Tibial artery (tissue), 4 donors: ENCODE measurements around the gene RNF146.
"Not testable (repeated sequence)": the region's sequence is repeated elsewhere in the genome, so short reads cannot be mapped to it uniquely, and the experiment has no call there.

Experiments
- DNase-seq, 2 donors: peaks; one replicate each; pipeline ENCODE4 v3.0.0-alpha.2; 2019
- H3K27ac ChIP-seq, 2 donors: fragments of 200-600 bp; sonication (generic) in 1 of 2; 1 replicate in 1 of 2; 2 replicates in 1 of 2; pipeline ENCODE4 v1.5.1; 2018 to 2019; ENCODE audit warnings: mild to moderate bottlenecking in 1 of 2
- H3K27me3 ChIP-seq, 2 donors: fragments of 200-600 bp; sonication (generic) in 1 of 2; one replicate each; pipeline versions ENCODE4 v1.5.1 to v1.6.0; 2016 to 2019
- H3K36me3 ChIP-seq, 3 donors: fragments of 200-600 bp; sonication (generic) in 2 of 3; one replicate each; pipeline ENCODE4 v1.5.1; 2016 to 2019; ENCODE audit warnings: mild to moderate bottlenecking in 2 of 3
- H3K4me1 ChIP-seq, 4 donors: fragments of 200-600 bp; sonication (generic) in 2 of 4; 1 replicate in 3 of 4; 2 replicates in 1 of 4; pipeline ENCODE4 v1.5.1; 2016 to 2019
- H3K4me3 ChIP-seq, 2 donors: fragments of 200-600 bp; sonication (generic) in 1 of 2; 1 replicate in 1 of 2; 2 replicates in 1 of 2; pipeline ENCODE4 v1.5.1; 2018 to 2019; ENCODE audit warnings: mild to moderate bottlenecking in 2 of 2
- H3K9me3 ChIP-seq, 3 donors: fragments of 200-600 bp; sonication (generic) in 1 of 3; one replicate each; pipeline ENCODE4 v1.5.1; 2016 to 2019
- intact Hi-C: fragments of 100-400 bp; cut with DNase I; formaldehyde crosslinking; loops from one replicate; pipeline ENCODE4 v1.15.0; 2023; ENCODE audit warnings: low total_unique reads
- TF ChIP-seq, protein P1 (sequence below), 2 experiments: fragments of 200-600 bp in 1 of 2; fragments of 450-650 bp in 1 of 2; IDR thresholded peaks; one replicate each; pipeline ENCODE4 v1.5.1; 2017 to 2019; ENCODE audit warnings: antibody characterized with exemption in 2 of 2, mild to moderate bottlenecking in 1 of 2, moderate library complexity in 1 of 2

The RNF146 gene

DNA sequence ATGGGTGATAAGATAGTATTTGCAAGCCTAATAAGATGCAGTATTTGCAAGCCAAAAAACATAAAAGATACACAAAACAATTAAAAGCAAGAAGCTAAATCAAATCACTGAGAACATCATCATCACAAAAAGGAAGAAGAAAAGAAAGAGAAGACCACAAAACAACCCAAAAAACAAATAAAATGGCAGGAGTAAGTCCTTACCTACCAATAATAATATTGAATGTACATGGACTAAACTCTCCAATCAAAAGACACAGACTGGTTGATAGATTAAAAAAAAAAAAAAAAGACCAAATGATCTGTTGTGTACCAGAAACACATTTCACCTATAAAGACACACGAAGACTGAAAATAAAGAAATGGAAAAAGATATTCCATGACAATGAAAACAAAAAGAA, 39.1 kb downstream of the RNF146 start:
- DNase-seq, result no peak
- peaks cover 0 to 16% (median 0%) of the 10 kb centered on the region in 3 donors for H3K9me3 ChIP-seq
- TF ChIP-seq, protein P1, sequence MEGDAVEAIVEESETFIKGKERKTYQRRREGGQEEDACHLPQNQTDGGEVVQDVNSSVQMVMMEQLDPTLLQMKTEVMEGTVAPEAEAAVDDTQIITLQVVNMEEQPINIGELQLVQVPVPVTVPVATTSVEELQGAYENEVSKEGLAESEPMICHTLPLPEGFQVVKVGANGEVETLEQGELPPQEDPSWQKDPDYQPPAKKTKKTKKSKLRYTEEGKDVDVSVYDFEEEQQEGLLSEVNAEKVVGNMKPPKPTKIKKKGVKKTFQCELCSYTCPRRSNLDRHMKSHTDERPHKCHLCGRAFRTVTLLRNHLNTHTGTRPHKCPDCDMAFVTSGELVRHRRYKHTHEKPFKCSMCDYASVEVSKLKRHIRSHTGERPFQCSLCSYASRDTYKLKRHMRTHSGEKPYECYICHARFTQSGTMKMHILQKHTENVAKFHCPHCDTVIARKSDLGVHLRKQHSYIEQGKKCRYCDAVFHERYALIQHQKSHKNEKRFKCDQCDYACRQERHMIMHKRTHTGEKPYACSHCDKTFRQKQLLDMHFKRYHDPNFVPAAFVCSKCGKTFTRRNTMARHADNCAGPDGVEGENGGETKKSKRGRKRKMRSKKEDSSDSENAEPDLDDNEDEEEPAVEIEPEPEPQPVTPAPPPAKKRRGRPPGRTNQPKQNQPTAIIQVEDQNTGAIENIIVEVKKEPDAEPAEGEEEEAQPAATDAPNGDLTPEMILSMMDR (IDR thresholded peaks at IDR 0.05), result no peak
- H3K4me3 ChIP-seq, result no peak overlapping the region
- H3K27ac ChIP-seq, result no peak overlapping the region
- no peaks in the 10 kb centered on the region for H3K27me3 ChIP-seq
- peaks cover 0 to 12% (median 2%) of the 10 kb centered on the region in 4 donors for H3K4me1 ChIP-seq
- intact Hi-C loops, result no loop called here
- H3K36me3 ChIP-seq, result peaks cover 0 to 11% (median 4%) of the 10 kb centered on the region in 3 donors

DNA sequence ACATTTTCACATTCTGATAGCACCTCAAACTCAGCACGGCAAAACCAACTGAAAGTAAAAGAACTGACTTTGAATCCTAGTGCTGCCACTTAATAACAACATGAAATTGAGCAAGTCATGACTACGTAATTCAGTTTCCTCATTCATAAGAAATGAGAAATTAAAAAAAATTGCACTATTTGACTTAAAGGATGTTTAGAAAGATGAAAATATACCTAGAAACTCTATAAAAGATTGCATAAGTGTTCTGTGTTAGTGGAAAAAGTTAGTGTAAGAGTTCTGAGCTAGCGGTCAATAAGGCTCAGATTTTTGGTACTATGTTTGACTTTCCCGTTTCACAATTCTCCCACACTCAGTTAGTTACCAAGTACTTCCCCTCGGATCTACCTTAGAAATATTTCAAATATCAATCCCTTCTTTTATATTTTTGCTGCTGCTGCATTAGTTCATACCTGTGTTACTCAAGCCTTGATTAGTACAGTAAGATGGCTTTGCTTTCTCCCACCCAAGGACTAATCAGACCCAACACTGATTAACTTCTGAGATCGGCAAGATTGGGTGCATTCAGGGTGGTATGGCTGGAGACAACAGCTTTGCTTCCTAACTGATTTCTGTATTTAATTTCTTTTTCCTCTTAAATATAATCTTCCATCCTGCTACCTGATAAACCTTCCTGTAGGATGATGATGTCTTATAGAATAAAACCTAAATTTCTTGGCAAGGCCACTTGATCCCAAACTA, 50.9 kb downstream of the RNF146 start:
- Histone ChIP-seq H3K36me3 (peaks cover 0 to 22% (median 0%) of the 10 kb centered on the region in 3 donors), H3K27me3 (no peaks in the 10 kb centered on the region), H3K27ac (no peak overlapping the region), H3K4me1 (peaks cover 0 to 3% (median 0%) of the 10 kb centered on the region in 4 donors), H3K4me3 (no peak overlapping the region), H3K9me3 (no peaks in the 10 kb centered on the region)
- TF ChIP-seq, protein P1 (IDR thresholded peaks at IDR 0.05), result no peak
- intact Hi-C loops, result no loop called here
- DNase-seq, result no peak

DNA sequence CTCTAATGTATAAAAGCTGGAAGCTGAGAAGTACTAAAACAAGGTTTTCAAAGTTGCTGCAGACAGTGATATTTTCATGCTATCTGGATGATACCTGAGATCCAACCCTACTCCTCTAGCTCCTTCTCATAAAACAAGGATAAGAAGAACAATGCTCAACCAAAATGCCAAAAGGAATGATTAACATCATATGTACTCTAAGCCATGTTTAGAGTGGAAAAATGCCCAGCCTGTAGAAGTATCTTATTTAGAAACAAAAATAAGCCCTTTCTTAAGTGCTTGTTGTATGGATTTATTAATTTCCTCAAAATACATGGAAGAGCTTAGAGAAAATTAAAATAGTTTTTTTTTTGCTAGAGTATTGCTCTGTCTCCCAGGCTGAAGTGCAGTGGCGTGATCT, 53.0 kb downstream of the RNF146 start:
- DNase-seq, result no peak
- H3K4me1 ChIP-seq, result peaks cover 0 to 3% (median 0%) of the 10 kb centered on the region in 4 donors
- H3K27ac ChIP-seq, result no peak overlapping the region
- H3K4me3 ChIP-seq, result no peak overlapping the region
- H3K27me3 ChIP-seq, result no peaks in the 10 kb centered on the region
- TF ChIP-seq, protein P1 (IDR thresholded peaks at IDR 0.05), result no peak
- H3K36me3 ChIP-seq, result peaks cover under 1 to 7% (median 3%) of the 10 kb centered on the region in 3 donors
- intact Hi-C loops, result no loop called here
- no peaks in the 10 kb centered on the region for H3K9me3 ChIP-seq

DNA sequence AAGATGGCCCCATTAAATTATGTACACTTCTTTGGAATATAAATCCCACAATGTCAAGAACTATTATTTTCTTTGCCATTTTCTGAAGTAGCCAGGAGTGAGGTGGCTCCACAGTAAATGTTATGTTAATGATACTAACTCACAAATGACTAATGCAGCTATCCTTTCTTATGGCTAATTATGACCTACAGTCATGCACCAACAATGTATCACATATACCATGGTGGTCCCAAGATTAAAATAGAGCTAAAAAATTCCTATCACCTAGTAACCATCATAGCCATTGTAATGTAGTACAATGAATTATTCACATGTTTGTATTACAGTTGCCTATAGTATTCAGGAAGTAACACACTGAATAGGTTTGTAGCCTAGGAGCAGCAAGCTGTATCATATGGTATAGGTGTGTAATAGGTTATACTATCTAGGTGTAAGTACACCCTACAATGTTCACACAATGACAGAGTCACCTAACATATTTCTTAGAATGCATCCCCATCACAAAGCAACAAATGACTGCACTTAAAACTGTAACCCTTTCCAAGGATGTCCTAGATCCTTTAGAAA, 61.5 kb downstream of the RNF146 start:
- no peaks in the 10 kb centered on the region for H3K27me3 ChIP-seq
- intact Hi-C loops, result no loop called here
- no peak for DNase-seq
- no peaks in the 10 kb centered on the region for H3K4me1 ChIP-seq
- no peaks in the 10 kb centered on the region for H3K9me3 ChIP-seq
- peaks cover 15 to 21% (median 16%) of the 10 kb centered on the region in 3 donors for H3K36me3 ChIP-seq
- H3K27ac ChIP-seq, result no peak overlapping the region
- no peak overlapping the region for H3K4me3 ChIP-seq
- TF ChIP-seq, protein P1 (IDR thresholded peaks at IDR 0.05), result no peak

DNA sequence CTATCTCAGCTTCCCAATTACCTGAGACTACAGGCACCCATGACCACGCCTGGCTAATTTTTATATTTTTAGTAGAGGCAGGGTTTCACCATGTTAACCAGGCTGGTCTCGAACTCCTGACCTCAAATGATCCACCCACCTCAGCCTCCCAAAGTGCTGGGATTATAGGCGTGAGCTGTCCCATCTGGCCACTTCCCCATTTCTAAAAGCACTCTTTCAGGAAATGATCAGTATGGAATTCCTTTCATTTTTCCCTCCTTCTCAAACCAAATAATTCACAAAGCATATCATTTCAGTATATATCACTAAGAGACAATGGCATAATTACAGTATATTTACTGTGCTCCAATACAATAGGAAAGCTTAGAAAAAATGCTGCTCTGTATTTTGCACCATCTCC, 64.6 kb downstream of the RNF146 start:
- H3K4me3 ChIP-seq, H3K27ac ChIP-seq, H3K27me3 ChIP-seq, H3K4me1 ChIP-seq, DNase-seq, H3K36me3 ChIP-seq, H3K9me3 ChIP-seq, intact Hi-C loops: not testable (repeated sequence)

DNA sequence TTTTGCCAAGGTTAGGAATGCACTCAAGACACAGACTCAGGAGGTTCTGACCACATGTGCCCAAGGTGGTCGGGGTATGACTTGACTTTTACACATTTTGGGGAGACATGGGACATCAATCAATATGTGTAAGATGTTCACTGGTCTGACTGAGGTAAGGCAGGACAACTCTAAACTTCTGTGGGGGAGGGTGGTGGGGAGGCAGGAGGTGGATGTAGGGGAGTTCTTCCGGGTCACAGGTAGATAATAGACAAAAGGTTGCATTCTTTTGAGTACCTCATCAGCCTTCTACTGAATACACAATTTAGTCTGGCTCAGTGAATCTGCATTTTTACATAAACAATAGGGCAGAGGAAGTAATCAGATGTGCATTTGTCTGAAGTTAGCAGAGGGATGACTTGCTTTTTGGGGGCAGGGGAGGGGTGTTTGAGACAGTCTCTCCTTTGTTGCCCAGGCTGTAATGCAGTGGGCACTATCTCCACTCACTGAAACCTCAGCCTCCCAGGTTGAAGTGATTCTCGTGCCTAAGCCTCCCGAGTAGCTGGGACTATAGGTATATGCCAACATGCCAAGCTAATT, 65.8 kb downstream of the RNF146 start:
- intact Hi-C loops, result no loop called here
- Histone ChIP-seq H3K36me3 (no peaks in the 10 kb centered on the region), H3K27me3 (no peaks in the 10 kb centered on the region), H3K4me3 (no peak overlapping the region), H3K9me3 (no peaks in the 10 kb centered on the region), H3K4me1 (no peaks in the 10 kb centered on the region), H3K27ac (no peak overlapping the region)
- TF ChIP-seq, protein P1 (IDR thresholded peaks at IDR 0.05), result no peak
- DNase-seq, result no peak
